Measurements from ENCODE around the gene SNCAIP.

The SNCAIP gene

DNA sequence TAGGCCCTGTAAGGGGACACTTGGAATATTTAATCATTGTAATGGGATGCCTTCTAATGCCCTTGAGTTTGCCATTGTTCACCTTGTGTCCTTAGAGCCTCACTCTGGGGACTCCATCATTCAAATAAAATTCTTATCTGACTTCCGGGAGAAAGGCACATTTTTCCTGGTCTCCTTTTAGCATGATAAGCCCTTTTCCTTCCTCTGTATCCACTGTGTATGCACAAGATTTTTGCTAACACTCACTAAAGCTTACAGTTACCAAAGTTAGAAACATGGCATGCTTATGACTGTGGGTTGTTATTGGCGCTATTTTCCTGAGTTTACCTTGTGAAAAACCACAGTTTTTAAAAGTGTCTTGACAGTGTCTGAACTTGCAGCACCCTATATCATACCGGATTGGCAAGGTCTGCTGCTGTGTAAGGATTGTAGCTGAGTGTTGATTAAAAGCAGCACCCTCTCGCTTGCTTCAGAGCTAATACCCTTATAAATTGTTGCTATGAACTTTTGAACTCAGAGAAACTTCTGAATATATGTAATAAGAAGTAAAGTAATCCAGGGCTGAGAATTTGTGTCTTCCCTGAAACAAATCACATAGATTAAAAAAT lies 46.4 kb downstream of the SNCAIP start:
- Histone ChIP-seq H3K27ac (replicated peaks) (no peak overlapping the region), H3K4me3 (replicated peaks; ENCODE audit: insufficient read depth, low read length) (no peak overlapping the region), H3K27me3 (ENCODE audit: insufficient read depth, poor library complexity, severe bottlenecking) (no peaks in the 10 kb centered on the region)
- TF ChIP-seq, protein P1, sequence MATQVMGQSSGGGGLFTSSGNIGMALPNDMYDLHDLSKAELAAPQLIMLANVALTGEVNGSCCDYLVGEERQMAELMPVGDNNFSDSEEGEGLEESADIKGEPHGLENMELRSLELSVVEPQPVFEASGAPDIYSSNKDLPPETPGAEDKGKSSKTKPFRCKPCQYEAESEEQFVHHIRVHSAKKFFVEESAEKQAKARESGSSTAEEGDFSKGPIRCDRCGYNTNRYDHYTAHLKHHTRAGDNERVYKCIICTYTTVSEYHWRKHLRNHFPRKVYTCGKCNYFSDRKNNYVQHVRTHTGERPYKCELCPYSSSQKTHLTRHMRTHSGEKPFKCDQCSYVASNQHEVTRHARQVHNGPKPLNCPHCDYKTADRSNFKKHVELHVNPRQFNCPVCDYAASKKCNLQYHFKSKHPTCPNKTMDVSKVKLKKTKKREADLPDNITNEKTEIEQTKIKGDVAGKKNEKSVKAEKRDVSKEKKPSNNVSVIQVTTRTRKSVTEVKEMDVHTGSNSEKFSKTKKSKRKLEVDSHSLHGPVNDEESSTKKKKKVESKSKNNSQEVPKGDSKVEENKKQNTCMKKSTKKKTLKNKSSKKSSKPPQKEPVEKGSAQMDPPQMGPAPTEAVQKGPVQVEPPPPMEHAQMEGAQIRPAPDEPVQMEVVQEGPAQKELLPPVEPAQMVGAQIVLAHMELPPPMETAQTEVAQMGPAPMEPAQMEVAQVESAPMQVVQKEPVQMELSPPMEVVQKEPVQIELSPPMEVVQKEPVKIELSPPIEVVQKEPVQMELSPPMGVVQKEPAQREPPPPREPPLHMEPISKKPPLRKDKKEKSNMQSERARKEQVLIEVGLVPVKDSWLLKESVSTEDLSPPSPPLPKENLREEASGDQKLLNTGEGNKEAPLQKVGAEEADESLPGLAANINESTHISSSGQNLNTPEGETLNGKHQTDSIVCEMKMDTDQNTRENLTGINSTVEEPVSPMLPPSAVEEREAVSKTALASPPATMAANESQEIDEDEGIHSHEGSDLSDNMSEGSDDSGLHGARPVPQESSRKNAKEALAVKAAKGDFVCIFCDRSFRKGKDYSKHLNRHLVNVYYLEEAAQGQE (IDR thresholded peaks at IDR 0.05; ENCODE audit: insufficient replicate concordance, low read depth), result no peak
- TF ChIP-seq GABPA (IDR thresholded peaks at IDR 0.05; ENCODE audit: low read depth) (no peak), SPI1 (IDR thresholded peaks at IDR 0.05; ENCODE audit: borderline replicate concordance, low read depth) (no peak), POLR2AphosphoS5 (IDR thresholded peaks at IDR 0.05; ENCODE audit: low read depth) (no peak)
- no peak for DNase-seq (ENCODE audit: low read depth in 1 of 2, low spot score in 1 of 2)

DNA sequence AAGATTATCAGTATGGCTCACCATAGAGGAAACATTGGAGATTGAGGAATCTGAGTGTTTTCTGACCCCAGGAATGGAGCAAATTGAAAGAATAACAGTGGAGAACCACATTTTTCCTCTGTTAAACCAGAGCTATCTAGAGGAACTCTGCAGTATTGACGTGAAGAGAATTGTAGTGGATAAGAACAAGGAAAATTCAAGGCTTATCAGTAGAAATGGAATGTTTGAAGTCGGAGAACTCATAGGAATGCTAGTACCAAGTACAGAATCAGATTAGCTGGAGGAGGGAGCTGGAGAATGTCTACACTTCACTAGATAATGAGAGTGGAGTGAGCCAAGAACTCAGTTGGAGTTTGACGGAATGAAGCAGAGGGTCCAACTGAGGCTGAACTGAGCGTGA lies 50.3 kb downstream of the SNCAIP start:
- no peak overlapping the region for H3K27ac ChIP-seq (replicated peaks)
- no peaks in the 10 kb centered on the region for H3K27me3 ChIP-seq (ENCODE audit: insufficient read depth, poor library complexity, severe bottlenecking)
- no peak overlapping the region for H3K4me3 ChIP-seq (replicated peaks; ENCODE audit: insufficient read depth, low read length)
- no peak for DNase-seq (ENCODE audit: low read depth in 1 of 2, low spot score in 1 of 2)
- TF ChIP-seq SPI1 (IDR thresholded peaks at IDR 0.05; ENCODE audit: borderline replicate concordance, low read depth), result no peak
- TF ChIP-seq, protein P2, sequence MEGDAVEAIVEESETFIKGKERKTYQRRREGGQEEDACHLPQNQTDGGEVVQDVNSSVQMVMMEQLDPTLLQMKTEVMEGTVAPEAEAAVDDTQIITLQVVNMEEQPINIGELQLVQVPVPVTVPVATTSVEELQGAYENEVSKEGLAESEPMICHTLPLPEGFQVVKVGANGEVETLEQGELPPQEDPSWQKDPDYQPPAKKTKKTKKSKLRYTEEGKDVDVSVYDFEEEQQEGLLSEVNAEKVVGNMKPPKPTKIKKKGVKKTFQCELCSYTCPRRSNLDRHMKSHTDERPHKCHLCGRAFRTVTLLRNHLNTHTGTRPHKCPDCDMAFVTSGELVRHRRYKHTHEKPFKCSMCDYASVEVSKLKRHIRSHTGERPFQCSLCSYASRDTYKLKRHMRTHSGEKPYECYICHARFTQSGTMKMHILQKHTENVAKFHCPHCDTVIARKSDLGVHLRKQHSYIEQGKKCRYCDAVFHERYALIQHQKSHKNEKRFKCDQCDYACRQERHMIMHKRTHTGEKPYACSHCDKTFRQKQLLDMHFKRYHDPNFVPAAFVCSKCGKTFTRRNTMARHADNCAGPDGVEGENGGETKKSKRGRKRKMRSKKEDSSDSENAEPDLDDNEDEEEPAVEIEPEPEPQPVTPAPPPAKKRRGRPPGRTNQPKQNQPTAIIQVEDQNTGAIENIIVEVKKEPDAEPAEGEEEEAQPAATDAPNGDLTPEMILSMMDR (IDR thresholded peaks at IDR 0.05; ENCODE audit: insufficient read depth, low read length), result no peak
- TF ChIP-seq POLR2AphosphoS5 (IDR thresholded peaks at IDR 0.05; ENCODE audit: low read depth), result no peak
- TF ChIP-seq GABPA (IDR thresholded peaks at IDR 0.05; ENCODE audit: low read depth), result no peak
- TF ChIP-seq, protein P1 (IDR thresholded peaks at IDR 0.05; ENCODE audit: insufficient replicate concordance, low read depth), result no peak

DNA sequence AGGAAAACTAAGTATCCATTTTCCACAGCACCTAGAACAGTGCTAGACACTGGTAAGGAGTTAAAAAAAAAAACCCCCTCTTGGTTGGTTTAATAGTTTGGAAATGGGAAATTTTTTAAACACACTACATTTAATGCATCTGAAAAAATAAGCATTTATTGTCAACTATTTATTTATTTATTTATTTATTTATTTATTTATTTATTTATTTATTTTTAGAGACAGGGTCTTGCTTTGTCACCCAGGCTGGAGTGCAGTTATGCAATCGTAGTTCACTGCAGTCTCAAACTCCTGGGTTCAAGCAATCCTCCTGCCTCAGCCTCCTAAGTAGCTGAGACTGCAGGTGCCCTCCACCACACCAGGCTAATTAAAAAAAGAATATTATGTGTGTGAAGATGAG lies 51.6 kb downstream of the SNCAIP start:
- Histone ChIP-seq H3K27ac (replicated peaks) (no peak overlapping the region), H3K4me3 (replicated peaks; ENCODE audit: insufficient read depth, low read length) (no peak overlapping the region), H3K27me3 (ENCODE audit: insufficient read depth, poor library complexity, severe bottlenecking) (no peaks in the 10 kb centered on the region)
- no peak for DNase-seq (ENCODE audit: low read depth in 1 of 2, low spot score in 1 of 2)
- no peak for TF ChIP-seq POLR2AphosphoS5 (IDR thresholded peaks at IDR 0.05; ENCODE audit: low read depth)
- TF ChIP-seq, protein P2 (IDR thresholded peaks at IDR 0.05; ENCODE audit: insufficient read depth, low read length), result no peak
- no peak for TF ChIP-seq SPI1 (IDR thresholded peaks at IDR 0.05; ENCODE audit: borderline replicate concordance, low read depth)
- TF ChIP-seq GABPA (IDR thresholded peaks at IDR 0.05; ENCODE audit: low read depth), result no peak
- TF ChIP-seq, protein P1 (IDR thresholded peaks at IDR 0.05; ENCODE audit: insufficient replicate concordance, low read depth), result no peak
